Fibroblast of lung (primary cell): ENCODE measurements around the gene ARHGAP18. TPM values are rescaled to one million over a fixed set of nuclear protein-coding genes. Genes with fewer than 3 reads are reported as not detected.

ENCODE experiments used
- DNase-seq, 2 donors: peaks; one replicate each; pipeline versions ENCODE4 v3.0.0 to v3.0.0-alpha.2; 2010; ENCODE audit warnings: low read depth in 2 of 2
- H2AFZ ChIP-seq: 2 replicates; pipeline ENCODE4 v1.5.1; 2012; ENCODE audit warnings: low read length, control low read depth, inconsistent platforms
- H3K27ac ChIP-seq: 2 replicates; pipeline ENCODE4 v1.5.1; 2011; ENCODE audit warnings: low read length, control low read depth; ENCODE audit not compliant: insufficient read depth
- H3K27me3 ChIP-seq: 2 replicates; pipeline ENCODE4 v1.5.1; 2011; ENCODE audit warnings: mild to moderate bottlenecking, low read length; ENCODE audit not compliant: control insufficient read depth, insufficient read depth
- H3K36me3 ChIP-seq: 2 replicates; pipeline ENCODE4 v1.5.1; 2011; ENCODE audit warnings: low read length; ENCODE audit not compliant: control insufficient read depth, insufficient read depth
- H3K4me1 ChIP-seq: 2 replicates; pipeline ENCODE4 v1.5.1; 2011; ENCODE audit warnings: low read length; ENCODE audit not compliant: control insufficient read depth, insufficient read depth; ENCODE audit errors: extremely low read depth
- H3K4me2 ChIP-seq: 2 replicates; pipeline ENCODE4 v1.5.1; 2011; ENCODE audit warnings: low read length, control low read depth; ENCODE audit not compliant: insufficient read depth; ENCODE audit errors: extremely low read depth
- H3K4me3 ChIP-seq, 4 experiments: fragments of 200-600 bp in 1 of 4; sonication (generic) in 1 of 4; replicated peaks in 1 of 4; 2 replicates each; pipeline ENCODE4 v1.5.1; 2011 to 2016; ENCODE audit warnings: low read length in 4 of 4, low read depth in 3 of 4, mild to moderate bottlenecking in 3 of 4, control low read depth in 2 of 4, inconsistent platforms in 1 of 4, mixed read lengths in 1 of 4; ENCODE audit not compliant: insufficient read depth in 1 of 4; ENCODE audit errors: control extremely low read depth in 1 of 4
- H3K79me2 ChIP-seq: 2 replicates; pipeline ENCODE4 v1.5.1; 2012; ENCODE audit warnings: mild to moderate bottlenecking, low read length, inconsistent platforms; ENCODE audit not compliant: control insufficient read depth, insufficient read depth
- H3K9ac ChIP-seq: 2 replicates; pipeline ENCODE4 v1.5.1; 2011; ENCODE audit warnings: mild to moderate bottlenecking, low read length, control low read depth; ENCODE audit not compliant: insufficient read depth
- H3K9me3 ChIP-seq: 2 replicates; pipeline ENCODE4 v1.5.1; 2012; ENCODE audit warnings: low read depth, low read length; ENCODE audit not compliant: control insufficient read depth, insufficient read depth
- H4K20me1 ChIP-seq: 2 replicates; pipeline ENCODE4 v1.5.1; 2011; ENCODE audit warnings: low read length; ENCODE audit not compliant: control insufficient read depth, insufficient read depth; ENCODE audit errors: extremely low read depth
- EZH2 ChIP-seq: IDR thresholded peaks from 2 replicates; pipeline ENCODE4 v1.5.1; 2012; ENCODE audit warnings: low read length, control low read depth, mild to moderate bottlenecking; ENCODE audit errors: missing control alignments
- polyA plus RNA-seq, 2 donors: library from polyadenylated mRNA; depleted of rRNA in 1 of 2; stranded (reverse) in 1 of 2; unstranded in 1 of 2; fragments of >200 nt; gene quantifications; 2 replicates each; pipeline ENCODE4 v1.2.1, GENCODE V29; 2011 to 2012; ENCODE audit warnings: missing spikeins in 1 of 2
- total RNA-seq: library from RNA; depleted of rRNA; stranded (reverse); fragments of >200 nt; gene quantifications from 2 replicates; pipeline ENCODE4 v1.2.1, GENCODE V29; 2014
- TF ChIP-seq, protein P1 (sequence below), 2 donors: IDR thresholded peaks in 1 of 2; conservative IDR thresholded peaks in 1 of 2; 1 replicate in 1 of 2; 2 replicates in 1 of 2; pipeline ENCODE4 v1.5.1; 2011 to 2012; ENCODE audit warnings: low read length in 2 of 2, control low read depth in 1 of 2, inconsistent platforms in 1 of 2, low read depth in 1 of 2, mild to moderate bottlenecking in 1 of 2

Gene ARHGAP18
- total and polyA plus RNA-seq, 2 donors (not counting 1 experiment from before 2014, with no cell fraction given), result 18.6 to 38.3 TPM

GRCh38 chr6:129711271-129711631 is 1.3 kb upstream of the ARHGAP18 start:
- H4K20me1 ChIP-seq, result no peaks in the 10 kb centered on the region
- TF ChIP-seq, protein P1, sequence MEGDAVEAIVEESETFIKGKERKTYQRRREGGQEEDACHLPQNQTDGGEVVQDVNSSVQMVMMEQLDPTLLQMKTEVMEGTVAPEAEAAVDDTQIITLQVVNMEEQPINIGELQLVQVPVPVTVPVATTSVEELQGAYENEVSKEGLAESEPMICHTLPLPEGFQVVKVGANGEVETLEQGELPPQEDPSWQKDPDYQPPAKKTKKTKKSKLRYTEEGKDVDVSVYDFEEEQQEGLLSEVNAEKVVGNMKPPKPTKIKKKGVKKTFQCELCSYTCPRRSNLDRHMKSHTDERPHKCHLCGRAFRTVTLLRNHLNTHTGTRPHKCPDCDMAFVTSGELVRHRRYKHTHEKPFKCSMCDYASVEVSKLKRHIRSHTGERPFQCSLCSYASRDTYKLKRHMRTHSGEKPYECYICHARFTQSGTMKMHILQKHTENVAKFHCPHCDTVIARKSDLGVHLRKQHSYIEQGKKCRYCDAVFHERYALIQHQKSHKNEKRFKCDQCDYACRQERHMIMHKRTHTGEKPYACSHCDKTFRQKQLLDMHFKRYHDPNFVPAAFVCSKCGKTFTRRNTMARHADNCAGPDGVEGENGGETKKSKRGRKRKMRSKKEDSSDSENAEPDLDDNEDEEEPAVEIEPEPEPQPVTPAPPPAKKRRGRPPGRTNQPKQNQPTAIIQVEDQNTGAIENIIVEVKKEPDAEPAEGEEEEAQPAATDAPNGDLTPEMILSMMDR (conservative IDR thresholded peaks at IDR 0.05 in 1 of 2, IDR thresholded peaks at IDR 0.05 in 1 of 2; ENCODE audit: low read depth in 1 of 2, low read length in 2 of 2), result no peak
- no peak for TF ChIP-seq EZH2

DNA sequence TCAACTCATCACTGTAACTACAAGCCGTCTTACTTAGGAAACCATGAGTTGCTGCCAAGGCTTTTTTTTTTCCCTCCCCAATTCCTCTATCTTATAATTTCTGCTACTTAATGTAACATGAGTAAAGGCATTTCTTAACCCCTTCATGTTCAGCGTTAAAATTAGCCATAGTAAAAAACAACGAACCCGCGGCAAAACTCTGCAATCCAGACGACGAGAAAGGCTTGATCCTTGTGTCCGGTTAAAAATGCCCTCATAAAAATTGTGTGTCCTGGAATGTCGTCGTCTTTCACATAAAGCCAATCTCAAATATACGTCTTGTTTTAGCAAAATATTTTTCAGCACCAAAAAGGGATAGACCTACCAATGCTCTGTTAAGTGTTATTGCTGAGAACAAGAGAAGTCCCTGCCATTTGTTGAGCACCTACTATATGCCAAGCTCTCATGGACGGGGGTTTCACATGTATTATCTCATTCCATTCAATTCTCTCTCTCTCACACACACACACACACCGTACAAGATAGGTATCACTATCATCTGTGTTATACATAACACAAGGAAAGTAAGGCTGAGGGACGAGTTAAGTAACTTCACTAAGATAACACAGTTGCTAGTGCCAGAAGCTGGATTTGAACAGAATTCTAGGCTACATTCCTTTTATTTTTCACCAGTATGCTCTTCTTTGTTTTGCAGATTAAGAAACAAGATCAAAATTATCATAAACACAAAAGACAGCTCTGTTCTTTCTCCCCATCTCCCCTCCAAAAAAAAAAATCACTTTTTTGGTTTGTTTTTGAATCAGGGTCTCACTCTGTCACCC is 683 bp upstream of the ARHGAP18 start:
- Histone ChIP-seq H4K20me1 (no peaks in the 10 kb centered on the region), H3K79me2 (peaks cover 42% of the 10 kb centered on the region), H3K9me3 (no peaks in the 10 kb centered on the region), H2AFZ (peak overlapping the region; percentile 54), H3K27me3 (no peaks in the 10 kb centered on the region), H3K36me3 (no peaks in the 10 kb centered on the region), H3K4me1 (peaks cover 8% of the 10 kb centered on the region), H3K4me2 (peak overlapping the region; percentile 80), H3K27ac (peak overlapping the region; percentile 75), H3K4me3 (peak overlapping the region; percentile 54 to 93 (median 88)), H3K9ac (no peak overlapping the region)
- DNase-seq, result no peak
- TF ChIP-seq EZH2, result no peak
- TF ChIP-seq, protein P1 (conservative IDR thresholded peaks at IDR 0.05 in 1 of 2, IDR thresholded peaks at IDR 0.05 in 1 of 2; ENCODE audit: low read depth in 1 of 2, low read length in 2 of 2), result no peak

More at GRCh38 chr6:129711271-129711631, 1.3 kb upstream of the ARHGAP18 start:
- H2AFZ ChIP-seq, result no peak overlapping the region
- no peak overlapping the region for H3K4me3 ChIP-seq
- H3K27me3 ChIP-seq, result no peaks in the 10 kb centered on the region
- H3K27ac ChIP-seq, result no peak overlapping the region
- peaks cover 8% of the 10 kb centered on the region for H3K4me1 ChIP-seq
- no peaks in the 10 kb centered on the region for H3K9me3 ChIP-seq
- H3K36me3 ChIP-seq, result no peaks in the 10 kb centered on the region
- no peak for DNase-seq
- no peak overlapping the region for H3K9ac ChIP-seq
- H3K79me2 ChIP-seq, result peaks cover 37% of the 10 kb centered on the region
- no peak overlapping the region for H3K4me2 ChIP-seq

GRCh38 chr6:129709196-129709768 is 695 bp downstream of the ARHGAP18 start:
- Histone ChIP-seq H3K36me3 (no peaks in the 10 kb centered on the region), H3K9me3 (no peaks in the 10 kb centered on the region), H4K20me1 (no peaks in the 10 kb centered on the region), H3K27ac (peak overlapping the region; percentile 75), H3K4me2 (peak overlapping the region; percentile 94), H3K4me1 (peaks cover 8% of the 10 kb centered on the region), H3K9ac (peak overlapping the region; percentile 52), H3K27me3 (no peaks in the 10 kb centered on the region), H3K79me2 (peaks cover 56% of the 10 kb centered on the region), H3K4me3 (peak overlapping the region; percentile 54 to 93 (median 88)), H2AFZ (no peak overlapping the region)
- DNase-seq, result peak; percentile 61 to 85
- TF ChIP-seq, protein P1 (conservative IDR thresholded peaks at IDR 0.05 in 1 of 2, IDR thresholded peaks at IDR 0.05 in 1 of 2; ENCODE audit: low read depth in 1 of 2, low read length in 2 of 2), result no peak
- TF ChIP-seq EZH2, result no peak
